Subcutaneous abdominal adipose tissue (tissue), 5 donors: ENCODE measurements around the gene CCDC85C.

Experiments used
- H3K27ac ChIP-seq: one replicate; pipeline ENCODE4 v1.7.0; 2013; ENCODE audit warnings: low read depth, mild to moderate bottlenecking, inconsistent platforms, low read length, moderate library complexity
- H3K27me3 ChIP-seq, 5 donors: one replicate each; pipeline ENCODE4 v1.7.0; 2013; ENCODE audit warnings: low read length in 5 of 5, inconsistent platforms in 1 of 5; ENCODE audit not compliant: control insufficient read depth in 5 of 5, insufficient read depth in 4 of 5
- H3K36me3 ChIP-seq, 5 donors: one replicate each; pipeline ENCODE4 v1.7.0; 2013; ENCODE audit warnings: low read length in 5 of 5; ENCODE audit not compliant: control insufficient read depth in 5 of 5, insufficient read depth in 5 of 5
- H3K4me1 ChIP-seq, 5 donors: one replicate each; pipeline ENCODE4 v1.7.0; 2013; ENCODE audit warnings: low read length in 5 of 5, mild to moderate bottlenecking in 3 of 5, moderate library complexity in 1 of 5; ENCODE audit not compliant: control insufficient read depth in 5 of 5, insufficient read depth in 5 of 5
- H3K4me3 ChIP-seq, 5 donors: one replicate each; pipeline ENCODE4 v1.7.0; 2013; ENCODE audit warnings: low read length in 5 of 5, low read depth in 1 of 5
- H3K9ac ChIP-seq, 5 donors: one replicate each; pipeline ENCODE4 v1.7.0; 2013; ENCODE audit warnings: low read length in 5 of 5, mild to moderate bottlenecking in 4 of 5, moderate library complexity in 3 of 5
- H3K9me3 ChIP-seq, 5 donors: one replicate each; pipeline ENCODE4 v1.7.0; 2013; ENCODE audit warnings: low read length in 5 of 5; ENCODE audit not compliant: control insufficient read depth in 5 of 5
- donor health status: healthy.
- donor health status: healthy.
- donor health status: healthy.
- donor health status: healthy.
- donor health status: healthy.

Gene CCDC85C

GRCh38 chr14:99467336-99468078 lies 136.5 kb downstream of the CCDC85C start:
- H3K9ac ChIP-seq, result no peak overlapping the region
- peaks cover 5 to 30% (median 28%) of the 10 kb centered on the region in 5 donors for H3K36me3 ChIP-seq
- no peak overlapping the region for H3K27ac ChIP-seq
- H3K4me1 ChIP-seq, result peaks cover 0 to 15% (median 4%) of the 10 kb centered on the region in 5 donors
- H3K9me3 ChIP-seq, result no peaks in the 10 kb centered on the region
- H3K4me3 ChIP-seq, result no peak overlapping the region
- no peaks in the 10 kb centered on the region for H3K27me3 ChIP-seq

GRCh38 chr14:99466758-99467157 lies 137.2 kb downstream of the CCDC85C start:
- Histone ChIP-seq H3K36me3 (peaks cover 7 to 38% (median 35%) of the 10 kb centered on the region in 5 donors), H3K9me3 (no peaks in the 10 kb centered on the region), H3K4me1 (peaks cover 0 to 15% (median 4%) of the 10 kb centered on the region in 5 donors), H3K4me3 (no peak overlapping the region), H3K27ac (no peak overlapping the region), H3K9ac (no peak overlapping the region), H3K27me3 (no peaks in the 10 kb centered on the region)

- peaks cover 13 to 50% (median 45%) of the 10 kb centered on the region in 5 donors for H3K36me3 ChIP-seq
Measured at GRCh38 chr14:99465288-99465687, 138.7 kb downstream of the CCDC85C start.

GRCh38 chr14:99463974-99464373 lies 140.0 kb downstream of the CCDC85C start:
- Histone ChIP-seq H3K27me3 (no peaks in the 10 kb centered on the region), H3K4me3 (no peak overlapping the region), H3K27ac (no peak overlapping the region), H3K9ac (no peak overlapping the region), H3K4me1 (peaks cover 0 to 15% (median 4%) of the 10 kb centered on the region in 5 donors), H3K9me3 (no peaks in the 10 kb centered on the region), H3K36me3 (peaks cover 15 to 55% (median 51%) of the 10 kb centered on the region in 5 donors)

More at GRCh38 chr14:99465288-99465687, 138.7 kb downstream of the CCDC85C start:
- peaks cover 0 to 15% (median 4%) of the 10 kb centered on the region in 5 donors for H3K4me1 ChIP-seq
- H3K4me3 ChIP-seq, result no peak overlapping the region
- H3K9me3 ChIP-seq, result no peaks in the 10 kb centered on the region
- H3K27me3 ChIP-seq, result no peaks in the 10 kb centered on the region
- H3K9ac ChIP-seq, result no peak overlapping the region
- H3K27ac ChIP-seq, result no peak overlapping the region

GRCh38 chr14:99462210-99462609 lies 141.8 kb downstream of the CCDC85C start:
- Histone ChIP-seq H3K36me3 (peaks cover 19 to 67% (median 61%) of the 10 kb centered on the region in 5 donors), H3K27me3 (no peaks in the 10 kb centered on the region), H3K9ac (no peak overlapping the region), H3K27ac (no peak overlapping the region), H3K4me1 (peaks cover 0 to 3% (median 0%) of the 10 kb centered on the region in 5 donors), H3K9me3 (no peaks in the 10 kb centered on the region), H3K4me3 (no peak overlapping the region)

GRCh38 chr14:99461411-99462085 lies 142.5 kb downstream of the CCDC85C start:
- peaks cover 25 to 73% (median 68%) of the 10 kb centered on the region in 5 donors for H3K36me3 ChIP-seq
- peaks cover 0 to 3% (median 0%) of the 10 kb centered on the region in 5 donors for H3K4me1 ChIP-seq
- no peaks in the 10 kb centered on the region for H3K9me3 ChIP-seq
- H3K27me3 ChIP-seq, result no peaks in the 10 kb centered on the region
- H3K27ac ChIP-seq, result no peak overlapping the region
- H3K4me3 ChIP-seq, result no peak overlapping the region
- no peak overlapping the region for H3K9ac ChIP-seq

- Histone ChIP-seq H3K27me3 (no peaks in the 10 kb centered on the region), H3K27ac (no peak overlapping the region), H3K9me3 (no peaks in the 10 kb centered on the region), H3K4me3 (no peak overlapping the region), H3K9ac (no peak overlapping the region), H3K4me1 (no peaks in the 10 kb centered on the region), H3K36me3 (peaks cover 30 to 78% (median 72%) of the 10 kb centered on the region in 5 donors)
Measured at GRCh38 chr14:99460793-99461192, 143.2 kb downstream of the CCDC85C start.

GRCh38 chr14:99459481-99460100 lies 144.4 kb downstream of the CCDC85C start:
- Histone ChIP-seq H3K4me3 (no peak overlapping the region), H3K9ac (no peak overlapping the region), H3K36me3 (peaks cover 30 to 81% (median 71%) of the 10 kb centered on the region in 5 donors), H3K9me3 (no peaks in the 10 kb centered on the region), H3K27me3 (no peaks in the 10 kb centered on the region), H3K27ac (no peak overlapping the region), H3K4me1 (no peaks in the 10 kb centered on the region)

- Histone ChIP-seq H3K9me3 (no peaks in the 10 kb centered on the region), H3K4me1 (no peaks in the 10 kb centered on the region), H3K4me3 (no peak overlapping the region), H3K9ac (no peak overlapping the region), H3K27ac (no peak overlapping the region), H3K27me3 (no peaks in the 10 kb centered on the region), H3K36me3 (peaks cover 29 to 82% (median 58%) of the 10 kb centered on the region in 5 donors)
Measured at GRCh38 chr14:99454246-99454645, 149.8 kb downstream of the CCDC85C start.

- no peaks in the 10 kb centered on the region for H3K27me3 ChIP-seq
- H3K9ac ChIP-seq, result no peak overlapping the region
- no peaks in the 10 kb centered on the region for H3K4me1 ChIP-seq
- H3K9me3 ChIP-seq, result no peaks in the 10 kb centered on the region
- H3K4me3 ChIP-seq, result no peak overlapping the region
- peaks cover 35 to 89% (median 67%) of the 10 kb centered on the region in 5 donors for H3K36me3 ChIP-seq
- no peak overlapping the region for H3K27ac ChIP-seq
Measured at GRCh38 chr14:99452968-99453367, 151.0 kb downstream of the CCDC85C start.
